ENCODE measurements around the gene MCRIP1.

Gene MCRIP1

GRCh38 chr17:81819708-81820107, 13.4 kb downstream of the MCRIP1 start:
- DNase-seq (ENCODE audit: low read depth in 2 of 2), result no peak

GRCh38 chr17:81817758-81818147, 15.3 kb downstream of the MCRIP1 start:
- DNase-seq (ENCODE audit: low read depth in 2 of 2), result no peak

- DNase-seq (ENCODE audit: low read depth in 2 of 2), result no peak
Measured at GRCh38 chr17:81815646-81815986, 17.5 kb downstream of the MCRIP1 start.

GRCh38 chr17:81814748-81815645, 18.1 kb downstream of the MCRIP1 start:
- no peak for DNase-seq (ENCODE audit: low read depth in 2 of 2)

GRCh38 chr17:81813861-81814683, 19.0 kb downstream of the MCRIP1 start:
- DNase-seq (ENCODE audit: low read depth in 2 of 2), result no peak

GRCh38 chr17:81813371-81813684, 19.8 kb downstream of the MCRIP1 start:
- DNase-seq (ENCODE audit: low read depth in 2 of 2), result no peak

GRCh38 chr17:81812571-81813370, 20.3 kb downstream of the MCRIP1 start:
- DNase-seq (ENCODE audit: low read depth in 2 of 2), result no peak

- DNase-seq (ENCODE audit: low read depth in 2 of 2), result no peak
Measured at GRCh38 chr17:81811705-81812570, 21.2 kb downstream of the MCRIP1 start.

- DNase-seq (ENCODE audit: low read depth in 2 of 2), result no peak
Measured at GRCh38 chr17:81810892-81811704, 22.0 kb downstream of the MCRIP1 start.

GRCh38 chr17:81810476-81810875, 22.6 kb downstream of the MCRIP1 start:
- no peak for DNase-seq (ENCODE audit: low read depth in 2 of 2)

GRCh38 chr17:81809556-81809998, 23.5 kb downstream of the MCRIP1 start:
- DNase-seq (ENCODE audit: low read depth in 2 of 2), result no peak

GRCh38 chr17:81808778-81809555, 24.1 kb downstream of the MCRIP1 start:
- no peak for DNase-seq (ENCODE audit: low read depth in 2 of 2)

GRCh38 chr17:81807839-81808238, 25.3 kb downstream of the MCRIP1 start:
- DNase-seq (ENCODE audit: low read depth in 2 of 2), result no peak

- DNase-seq (ENCODE audit: low read depth in 2 of 2), result no peak
Measured at GRCh38 chr17:81807210-81807719, 25.8 kb downstream of the MCRIP1 start.

GRCh38 chr17:81806461-81807209, 26.5 kb downstream of the MCRIP1 start:
- DNase-seq (ENCODE audit: low read depth in 2 of 2), result no peak

GRCh38 chr17:81805707-81806460, 27.2 kb downstream of the MCRIP1 start:
- DNase-seq (ENCODE audit: low read depth in 2 of 2), result no peak

- DNase-seq (ENCODE audit: low read depth in 2 of 2), result no peak
Measured at GRCh38 chr17:81804559-81805399, 28.3 kb downstream of the MCRIP1 start.
